Ishikawa (cell line): ENCODE data around the gene GBP7.

Experiments used
- CEBPB ChIP-seq: IDR thresholded peaks from 2 replicates; pipeline ENCODE4 v1.6.1; 2012
- EGR1 ChIP-seq: IDR thresholded peaks from 2 replicates; pipeline ENCODE4 v1.6.1; 2012
- EP300 ChIP-seq: IDR thresholded peaks from 2 replicates; pipeline ENCODE4 v1.6.1; 2012; ENCODE audit warnings: borderline replicate concordance
- FOXM1 ChIP-seq: IDR thresholded peaks from 2 replicates; pipeline ENCODE4 v1.6.1; 2012; ENCODE audit warnings: low read depth, borderline replicate concordance
- MAX ChIP-seq: IDR thresholded peaks from 2 replicates; pipeline ENCODE4 v1.6.1; 2012
- RAD21 ChIP-seq: IDR thresholded peaks from 2 replicates; pipeline ENCODE4 v1.6.1; 2012; ENCODE audit warnings: low read depth
- REST ChIP-seq: IDR thresholded peaks from 2 replicates; pipeline ENCODE4 v1.6.1; 2012; ENCODE audit warnings: low read depth, mild to moderate bottlenecking
- TAF1 ChIP-seq: IDR thresholded peaks from 2 replicates; pipeline ENCODE4 v1.6.1; 2012; ENCODE audit warnings: low read depth, mild to moderate bottlenecking
- TEAD4 ChIP-seq: IDR thresholded peaks from 2 replicates; pipeline ENCODE4 v1.6.1; 2012
- USF1 ChIP-seq: IDR thresholded peaks from 2 replicates; pipeline ENCODE4 v1.6.1; 2012
- YY1 ChIP-seq: IDR thresholded peaks from 2 replicates; pipeline ENCODE4 v1.6.1; 2012; ENCODE audit warnings: low read depth

GRCh38 chr1:89114662-89115061 lies 61.1 kb downstream of the GBP7 start:
- TF ChIP-seq REST (no peak), RAD21 (no peak), MAX (no peak), EP300 (no peak), TAF1 (no peak), EGR1 (no peak), FOXM1 (no peak), YY1 (no peak), CEBPB (no peak), USF1 (no peak), TEAD4 (no peak)
